ENCODE measurements around the gene SLC25A38. TPM values are rescaled to one million over a fixed set of nuclear protein-coding genes. Genes with fewer than 3 reads are reported as not detected.
"Not testable (repeated sequence)": the region's sequence is repeated elsewhere in the genome, so short reads cannot be mapped to it uniquely, and the experiment has no call there.

Gene SLC25A38
- total RNA-seq, 2 donors from 2014 or later, result 12.0 to 13.7 TPM

GRCh38 chr3:39404943-39405686 lies 21.9 kb downstream of the SLC25A38 start:
- DNase-seq (no peak), ATAC-seq (no peak)
- intact Hi-C loops (cut with DNase I), result no loop called here

GRCh38 chr3:39405687-39406367 lies 22.7 kb downstream of the SLC25A38 start:
- ATAC-seq (no peak), DNase-seq (no peak)
- intact Hi-C loops (cut with DNase I), result no loop called here

GRCh38 chr3:39406368-39407258 lies 23.4 kb downstream of the SLC25A38 start, which contains the start of gene RPSA:
RPSA (plus strand) TSS chr3:39406720; CDS start chr3:39407654, 934 bp downstream.
- DNase-seq (peak; percentile 97), ATAC-seq (peak; percentile 97 to 98)
- intact Hi-C loops (cut with DNase I), result no loop called here

- ATAC-seq (no peak), DNase-seq (no peak)
- intact Hi-C loops (cut with DNase I), result no loop called here
These were observed 24.1 kb downstream of the SLC25A38 start for GRCh38 chr3:39407259-39407629.

- DNase-seq, result no peak
- ATAC-seq, result no peak
- intact Hi-C loops (cut with DNase I), result no loop called here
These were observed 24.8 kb downstream of the SLC25A38 start for GRCh38 chr3:39407773-39408492.

GRCh38 chr3:39408493-39409372 lies 25.6 kb downstream of the SLC25A38 start:
- ATAC-seq (no peak), DNase-seq (no peak)
- intact Hi-C loops (cut with DNase I), result no loop called here

- intact Hi-C loops (cut with DNase I), result no loop called here
- ATAC-seq (no peak), DNase-seq (no peak)
These were observed 26.5 kb downstream of the SLC25A38 start for GRCh38 chr3:39409514-39410136.

GRCh38 chr3:39410893-39411292 lies 27.7 kb downstream of the SLC25A38 start:
- DNase-seq, result no peak
- intact Hi-C loops (cut with DNase I), result no loop called here
- no peak for ATAC-seq

- no peak for ATAC-seq
- no peak for DNase-seq
- intact Hi-C loops (cut with DNase I), result no loop called here
These were observed 29.6 kb downstream of the SLC25A38 start for GRCh38 chr3:39412668-39413260.

- ATAC-seq, result no peak
- intact Hi-C loops (cut with DNase I), result no loop called here
These were observed 30.7 kb downstream of the SLC25A38 start for GRCh38 chr3:39413691-39414420.

GRCh38 chr3:39414421-39414907 lies 31.3 kb downstream of the SLC25A38 start:
- intact Hi-C loops (cut with DNase I), result no loop called here
- no peak for DNase-seq
- no peak for ATAC-seq

More at GRCh38 chr3:39413691-39414420, 30.7 kb downstream of the SLC25A38 start:
- no peak for DNase-seq

- DNase-seq; ATAC-seq; intact Hi-C loops (cut with DNase I): not testable (repeated sequence)
These were observed 32.1 kb downstream of the SLC25A38 start for GRCh38 chr3:39415302-39415701.

- ATAC-seq (peak in 1 of 2 donors; percentile 20), DNase-seq (no peak)
- intact Hi-C loops (cut with DNase I), result loop anchor here in 1 of 2 donors (2.0 kb wide), 1 partner anchor 83 kb away; no protein-coding TSS in a partner anchor
These were observed 32.8 kb downstream of the SLC25A38 start for GRCh38 chr3:39415983-39416382.

- not testable (repeated sequence) for DNase-seq, ATAC-seq
- intact Hi-C loops (cut with DNase I), result loop anchor here in 1 of 2 donors (2.0 kb wide), 1 partner anchor 82 kb away; no protein-coding TSS in a partner anchor
These were observed 33.8 kb downstream of the SLC25A38 start for GRCh38 chr3:39416998-39417397.

GRCh38 chr3:39418556-39419225 lies 35.5 kb downstream of the SLC25A38 start:
- DNase-seq; intact Hi-C loops (cut with DNase I); ATAC-seq: not testable (repeated sequence)

Data from left cardiac atrium (tissue), 4 donors.